ENCODE measurements around the gene HMCN2.

The HMCN2 gene

DNA sequence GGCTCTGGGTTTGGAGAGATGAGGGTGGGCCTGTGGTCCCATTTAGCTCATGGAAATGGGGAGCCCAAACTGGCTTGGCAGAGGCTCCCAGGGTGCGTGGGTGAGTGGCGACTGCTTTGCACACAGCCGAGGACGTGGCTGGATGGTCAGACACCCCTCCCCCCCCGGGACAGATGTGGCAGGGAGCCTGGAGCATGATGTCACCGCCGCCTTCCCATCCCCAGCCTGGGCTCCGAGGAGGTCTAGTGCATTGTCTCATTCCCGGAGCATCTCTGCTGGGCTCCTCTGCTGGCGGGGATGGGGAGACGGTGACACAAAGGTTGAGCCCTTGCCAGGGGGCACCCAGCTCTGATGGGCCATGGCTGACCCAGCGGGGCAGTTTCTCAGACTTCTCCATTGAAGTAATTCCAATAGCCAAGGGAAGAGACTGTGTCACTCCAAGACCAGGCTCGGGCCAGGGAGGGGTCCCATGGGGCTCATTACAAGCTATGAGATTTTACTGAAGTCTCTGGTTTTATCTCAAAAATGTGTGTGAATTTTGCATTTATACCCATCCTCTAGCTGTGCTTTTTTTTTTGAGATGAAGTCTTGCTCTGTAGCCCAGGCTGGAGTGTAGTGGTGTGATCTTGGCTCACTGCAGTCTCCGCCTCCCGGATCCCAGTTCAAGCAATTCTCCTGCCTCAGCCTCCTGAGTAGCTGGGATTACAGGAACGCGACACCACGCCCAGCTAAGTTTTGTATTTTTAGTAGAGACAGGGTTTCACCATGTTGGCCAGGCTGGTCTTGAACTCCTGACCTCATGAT is 36.1 kb downstream of the HMCN2 start:
- TF ChIP-seq FOXM1 (IDR thresholded peaks at IDR 0.05; ENCODE audit: borderline replicate concordance, low read depth) (no peak), NFIC (IDR thresholded peaks at IDR 0.05) (no peak), ZBTB7A (IDR thresholded peaks at IDR 0.05; ENCODE audit: low read depth) (no peak), CEBPB (IDR thresholded peaks at IDR 0.05) (no peak), YY1 (IDR thresholded peaks at IDR 0.05; ENCODE audit: low read depth) (no peak), TAF1 (IDR thresholded peaks at IDR 0.05; ENCODE audit: low read depth) (no peak), CREB1 (IDR thresholded peaks at IDR 0.05; ENCODE audit: low read depth) (no peak)
- TF ChIP-seq, protein P1, sequence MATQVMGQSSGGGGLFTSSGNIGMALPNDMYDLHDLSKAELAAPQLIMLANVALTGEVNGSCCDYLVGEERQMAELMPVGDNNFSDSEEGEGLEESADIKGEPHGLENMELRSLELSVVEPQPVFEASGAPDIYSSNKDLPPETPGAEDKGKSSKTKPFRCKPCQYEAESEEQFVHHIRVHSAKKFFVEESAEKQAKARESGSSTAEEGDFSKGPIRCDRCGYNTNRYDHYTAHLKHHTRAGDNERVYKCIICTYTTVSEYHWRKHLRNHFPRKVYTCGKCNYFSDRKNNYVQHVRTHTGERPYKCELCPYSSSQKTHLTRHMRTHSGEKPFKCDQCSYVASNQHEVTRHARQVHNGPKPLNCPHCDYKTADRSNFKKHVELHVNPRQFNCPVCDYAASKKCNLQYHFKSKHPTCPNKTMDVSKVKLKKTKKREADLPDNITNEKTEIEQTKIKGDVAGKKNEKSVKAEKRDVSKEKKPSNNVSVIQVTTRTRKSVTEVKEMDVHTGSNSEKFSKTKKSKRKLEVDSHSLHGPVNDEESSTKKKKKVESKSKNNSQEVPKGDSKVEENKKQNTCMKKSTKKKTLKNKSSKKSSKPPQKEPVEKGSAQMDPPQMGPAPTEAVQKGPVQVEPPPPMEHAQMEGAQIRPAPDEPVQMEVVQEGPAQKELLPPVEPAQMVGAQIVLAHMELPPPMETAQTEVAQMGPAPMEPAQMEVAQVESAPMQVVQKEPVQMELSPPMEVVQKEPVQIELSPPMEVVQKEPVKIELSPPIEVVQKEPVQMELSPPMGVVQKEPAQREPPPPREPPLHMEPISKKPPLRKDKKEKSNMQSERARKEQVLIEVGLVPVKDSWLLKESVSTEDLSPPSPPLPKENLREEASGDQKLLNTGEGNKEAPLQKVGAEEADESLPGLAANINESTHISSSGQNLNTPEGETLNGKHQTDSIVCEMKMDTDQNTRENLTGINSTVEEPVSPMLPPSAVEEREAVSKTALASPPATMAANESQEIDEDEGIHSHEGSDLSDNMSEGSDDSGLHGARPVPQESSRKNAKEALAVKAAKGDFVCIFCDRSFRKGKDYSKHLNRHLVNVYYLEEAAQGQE (IDR thresholded peaks at IDR 0.05; ENCODE audit: low read depth) = no peak

DNA sequence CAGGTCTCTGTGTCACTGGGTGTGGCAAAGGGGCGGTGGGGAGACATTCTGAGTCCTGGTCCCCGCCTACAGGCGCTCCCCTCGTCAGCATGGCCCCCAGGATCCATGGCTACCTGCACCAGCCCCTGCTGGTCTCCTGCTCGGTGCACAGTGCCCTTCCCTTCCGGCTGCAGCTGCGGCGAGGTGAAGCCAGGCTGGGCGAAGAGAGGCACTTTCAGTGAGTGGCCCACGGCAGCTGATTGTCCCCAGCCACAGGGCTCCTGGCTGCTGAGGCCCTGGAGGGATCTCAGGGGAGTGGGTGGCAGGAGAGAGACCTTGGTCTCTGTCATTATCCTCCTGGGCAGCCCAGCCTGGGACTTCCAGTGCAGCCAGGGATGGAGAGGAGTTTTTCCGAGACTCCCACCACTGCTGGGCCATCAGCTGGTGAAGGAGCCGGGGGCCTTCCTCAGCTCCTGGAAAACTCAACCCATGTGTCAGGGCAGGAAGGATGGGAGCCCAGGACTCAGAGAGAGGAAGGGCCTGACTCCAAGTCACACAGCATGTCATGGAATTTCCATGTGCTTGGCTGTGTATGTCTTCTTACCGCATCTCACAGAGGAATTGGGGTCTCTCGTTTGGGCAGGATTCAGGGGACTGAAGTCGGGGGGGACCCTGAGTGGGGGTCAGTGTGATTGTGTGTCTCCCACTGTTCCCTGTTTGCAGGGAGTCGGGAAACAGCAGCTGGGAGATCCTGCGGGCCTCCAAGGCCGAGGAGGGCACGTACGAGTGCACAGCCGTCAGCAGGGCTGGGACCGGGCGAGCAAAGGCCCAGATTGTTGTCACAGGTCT is 37.4 kb downstream of the HMCN2 start:
- TF ChIP-seq TEAD4 (IDR thresholded peaks at IDR 0.05) (no peak), TCF12 (IDR thresholded peaks at IDR 0.05; ENCODE audit: low read depth) (no peak), TAF1 (IDR thresholded peaks at IDR 0.05; ENCODE audit: low read depth) (no peak), EP300 (IDR thresholded peaks at IDR 0.05; ENCODE audit: borderline replicate concordance) (no peak), YY1 (IDR thresholded peaks at IDR 0.05; ENCODE audit: low read depth) (no peak), EGR1 (IDR thresholded peaks at IDR 0.05) (no peak), FOXM1 (IDR thresholded peaks at IDR 0.05; ENCODE audit: borderline replicate concordance, low read depth) (no peak), CEBPB (IDR thresholded peaks at IDR 0.05) (no peak), CREB1 (IDR thresholded peaks at IDR 0.05; ENCODE audit: low read depth) (no peak), RAD21 (IDR thresholded peaks at IDR 0.05; ENCODE audit: low read depth) (no peak), NFIC (IDR thresholded peaks at IDR 0.05) (no peak)
- TF ChIP-seq, protein P1 (IDR thresholded peaks at IDR 0.05; ENCODE audit: low read depth) = no peak
- TF ChIP-seq, protein P2, sequence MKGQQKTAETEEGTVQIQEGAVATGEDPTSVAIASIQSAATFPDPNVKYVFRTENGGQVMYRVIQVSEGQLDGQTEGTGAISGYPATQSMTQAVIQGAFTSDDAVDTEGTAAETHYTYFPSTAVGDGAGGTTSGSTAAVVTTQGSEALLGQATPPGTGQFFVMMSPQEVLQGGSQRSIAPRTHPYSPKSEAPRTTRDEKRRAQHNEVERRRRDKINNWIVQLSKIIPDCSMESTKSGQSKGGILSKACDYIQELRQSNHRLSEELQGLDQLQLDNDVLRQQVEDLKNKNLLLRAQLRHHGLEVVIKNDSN (IDR thresholded peaks at IDR 0.05) = no peak
- TF ChIP-seq, protein P3, sequence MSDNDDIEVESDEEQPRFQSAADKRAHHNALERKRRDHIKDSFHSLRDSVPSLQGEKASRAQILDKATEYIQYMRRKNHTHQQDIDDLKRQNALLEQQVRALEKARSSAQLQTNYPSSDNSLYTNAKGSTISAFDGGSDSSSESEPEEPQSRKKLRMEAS (IDR thresholded peaks at IDR 0.05) = no peak

DNA sequence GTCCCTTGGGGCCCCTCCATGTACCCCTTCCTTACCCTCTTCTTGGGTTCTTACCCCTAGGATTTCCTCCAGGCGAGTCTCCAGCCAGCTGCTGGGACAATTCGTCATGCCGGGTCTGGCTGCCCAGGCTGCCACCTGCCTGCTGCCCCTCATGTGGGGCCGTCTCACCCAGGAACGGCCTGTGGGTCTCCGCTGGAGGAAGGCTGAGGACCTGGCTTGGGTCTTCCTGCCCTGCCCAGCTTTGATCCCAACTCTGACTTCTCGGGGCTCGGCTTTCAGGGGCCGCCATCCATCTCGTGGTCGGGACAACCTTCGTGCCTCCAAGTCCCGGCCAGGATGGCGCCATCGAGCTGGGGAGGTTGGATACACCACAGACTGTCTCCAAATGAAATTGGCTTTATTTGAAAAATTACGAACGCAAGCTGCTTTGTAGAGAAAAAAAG is 38.1 kb downstream of the HMCN2 start:
- TF ChIP-seq ZBTB7A (IDR thresholded peaks at IDR 0.05; ENCODE audit: low read depth) = no peak
- TF ChIP-seq, protein P1 (IDR thresholded peaks at IDR 0.05; ENCODE audit: low read depth) = no peak
- TF ChIP-seq FOXM1 (IDR thresholded peaks at IDR 0.05; ENCODE audit: borderline replicate concordance, low read depth) = no peak
- TF ChIP-seq NFIC (IDR thresholded peaks at IDR 0.05) = no peak
- TF ChIP-seq TCF12 (IDR thresholded peaks at IDR 0.05; ENCODE audit: low read depth) = no peak
- TF ChIP-seq TAF1 (IDR thresholded peaks at IDR 0.05; ENCODE audit: low read depth) = no peak
- no peak for TF ChIP-seq YY1 (IDR thresholded peaks at IDR 0.05; ENCODE audit: low read depth)
- TF ChIP-seq EGR1 (IDR thresholded peaks at IDR 0.05) = no peak

DNA sequence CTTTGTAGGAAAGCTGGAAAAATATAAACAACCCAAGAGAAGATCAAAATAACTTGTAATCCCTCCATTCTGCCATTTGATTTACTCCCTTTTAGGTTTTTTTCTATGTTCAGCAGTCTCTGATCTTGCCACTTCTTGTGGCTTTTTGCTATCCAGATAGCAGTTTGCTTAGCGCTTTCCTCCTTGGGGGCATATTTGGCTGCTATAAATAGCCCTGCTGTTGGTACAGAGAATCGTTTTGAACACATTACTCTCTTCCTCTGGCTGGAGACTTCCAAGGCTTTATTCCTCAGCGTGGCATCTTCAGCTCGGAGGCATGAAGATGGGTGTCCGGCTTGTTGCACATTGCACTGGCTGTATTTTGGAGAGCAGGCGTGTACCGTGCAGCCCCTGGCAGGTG is 38.6 kb downstream of the HMCN2 start:
- TF ChIP-seq, protein P2 (IDR thresholded peaks at IDR 0.05) = no peak
- no peak for TF ChIP-seq TCF12 (IDR thresholded peaks at IDR 0.05; ENCODE audit: low read depth)
- no peak for TF ChIP-seq TEAD4 (IDR thresholded peaks at IDR 0.05)
- TF ChIP-seq EP300 (IDR thresholded peaks at IDR 0.05; ENCODE audit: borderline replicate concordance) = no peak
- no peak for TF ChIP-seq NFIC (IDR thresholded peaks at IDR 0.05)
- no peak for TF ChIP-seq CEBPB (IDR thresholded peaks at IDR 0.05)
- TF ChIP-seq EGR1 (IDR thresholded peaks at IDR 0.05) = no peak
- TF ChIP-seq, protein P1 (IDR thresholded peaks at IDR 0.05; ENCODE audit: low read depth) = no peak
- TF ChIP-seq, protein P3 (IDR thresholded peaks at IDR 0.05) = no peak
- TF ChIP-seq ZBTB7A (IDR thresholded peaks at IDR 0.05; ENCODE audit: low read depth) = no peak
- TF ChIP-seq TAF1 (IDR thresholded peaks at IDR 0.05; ENCODE audit: low read depth) = no peak
- no peak for TF ChIP-seq CREB1 (IDR thresholded peaks at IDR 0.05; ENCODE audit: low read depth)
- TF ChIP-seq RAD21 (IDR thresholded peaks at IDR 0.05; ENCODE audit: low read depth) = no peak
